Neural cell (in vitro differentiated cells): Measurements from ENCODE around the gene TSFM. TPM values are rescaled to one million over a fixed set of nuclear protein-coding genes. Genes with fewer than 3 reads are reported as not detected.

Experiments used
- H2AFZ ChIP-seq: fragments of 200-600, 300-800 bp; sonication (generic), shearing (Covaris generic); 2 replicates; pipeline ENCODE4 v1.6.0; 2014; ENCODE audit warnings: low read depth, mild to moderate bottlenecking, antibody characterized with exemption, low read length, moderate library complexity
- H3F3A ChIP-seq: fragments of 200-600 bp; shearing (Covaris generic); 2 replicates; pipeline ENCODE4 v1.6.1; 2016; ENCODE audit warnings: mild to moderate bottlenecking, moderate library complexity, mixed read lengths, antibody characterized with exemption, low read length; ENCODE audit not compliant: insufficient read depth, poor library complexity, severe bottlenecking
- H3K27ac ChIP-seq: fragments of 200-600, 300-800 bp; sonication (generic), shearing (Covaris generic); 2 replicates; pipeline ENCODE4 v1.5.1; 2014; ENCODE audit warnings: mild to moderate bottlenecking, low read length, moderate library complexity
- H3K27me3 ChIP-seq: fragments of 300-800, 200-600 bp; sonication (generic), shearing (Covaris generic); 2 replicates; pipeline ENCODE4 v1.6.0; 2014; ENCODE audit warnings: mild to moderate bottlenecking, low read depth, low read length, moderate library complexity; ENCODE audit not compliant: insufficient read depth
- H3K36me3 ChIP-seq: fragments of 300-800, 200-600 bp; sonication (generic), shearing (Covaris generic); 2 replicates; pipeline ENCODE4 v1.5.1; 2014; ENCODE audit warnings: mild to moderate bottlenecking, antibody characterized with exemption, low read length, moderate library complexity; ENCODE audit not compliant: insufficient read depth
- H3K4me2 ChIP-seq: fragments of 300-800, 200-600 bp; sonication (generic), shearing (Covaris generic); 2 replicates; pipeline ENCODE4 v1.6.0; 2014; ENCODE audit warnings: mild to moderate bottlenecking, low read length
- H3K4me3 ChIP-seq: fragments of 300-800, 200-600 bp; sonication (generic), shearing (Covaris generic); 2 replicates; pipeline ENCODE4 v1.5.1; 2014; ENCODE audit warnings: mild to moderate bottlenecking, low read length, moderate library complexity
- H3K79me2 ChIP-seq: fragments of 200-600 bp; shearing (Covaris generic); replicated peaks from 2 replicates; pipeline ENCODE4 v1.6.0; 2014; ENCODE audit warnings: mild to moderate bottlenecking, low read length, moderate library complexity; ENCODE audit not compliant: insufficient read depth
- H3K9ac ChIP-seq: fragments of 300-800, 200-600 bp; sonication (generic), shearing (Covaris generic); 2 replicates; pipeline ENCODE4 v1.6.1; 2016; ENCODE audit warnings: mild to moderate bottlenecking, low read length, mixed read lengths
- H3K9me2 ChIP-seq: fragments of 200-600 bp; shearing (Covaris generic); 2 replicates; pipeline ENCODE4 v1.6.1; 2016; ENCODE audit warnings: mild to moderate bottlenecking, low read length, mixed read lengths; ENCODE audit not compliant: insufficient read depth
- H3K9me3 ChIP-seq: fragments of 200-600, 300-800 bp; sonication (generic), shearing (Covaris generic); 2 replicates; pipeline ENCODE4 v1.6.1; 2016; ENCODE audit warnings: mild to moderate bottlenecking, mixed run types, low read length, moderate library complexity, mixed read lengths
- H4K20me1 ChIP-seq: fragments of 200-600 bp; shearing (Covaris generic); 2 replicates; pipeline ENCODE4 v1.6.1; 2016; ENCODE audit warnings: mild to moderate bottlenecking, mixed run types; ENCODE audit not compliant: insufficient read depth
- EP300 ChIP-seq: fragments of 450-650 bp; conservative IDR thresholded peaks from 2 replicates; pipeline ENCODE4 v1.6.1; 2014; ENCODE audit warnings: antibody characterized with exemption, mild to moderate bottlenecking, moderate library complexity; ENCODE audit not compliant: poor library complexity, severe bottlenecking
- EZH2 ChIP-seq: fragments of 200-600, 300-800 bp; shearing (Covaris generic), sonication (generic); IDR thresholded peaks from 2 replicates; pipeline ENCODE4 v1.6.1; 2014; ENCODE audit warnings: antibody characterized with exemption, low read length, borderline replicate concordance, mild to moderate bottlenecking; ENCODE audit not compliant: insufficient read depth, poor library complexity, severe bottlenecking
- MXI1 ChIP-seq: fragments of 450-650 bp; conservative IDR thresholded peaks from 2 replicates; pipeline ENCODE4 v1.6.1; 2014; ENCODE audit warnings: antibody characterized with exemption, mild to moderate bottlenecking; ENCODE audit not compliant: poor library complexity, severe bottlenecking
- POLR2AphosphoS5 ChIP-seq: IDR thresholded peaks from 2 replicates; pipeline ENCODE4 v1.6.1; 2012
- RAD21 ChIP-seq: fragments of 450-650 bp; conservative IDR thresholded peaks from 2 replicates; pipeline ENCODE4 v1.6.1; 2014; ENCODE audit warnings: antibody characterized with exemption, mild to moderate bottlenecking, moderate library complexity
- REST ChIP-seq: IDR thresholded peaks from 2 replicates; pipeline ENCODE4 v1.6.1; 2012; ENCODE audit warnings: borderline replicate concordance
- SMC3 ChIP-seq: fragments of 450-650 bp; conservative IDR thresholded peaks from 2 replicates; pipeline ENCODE4 v1.6.1; 2014; ENCODE audit warnings: antibody characterized with exemption, mild to moderate bottlenecking, moderate library complexity; ENCODE audit not compliant: poor library complexity
- TAF1 ChIP-seq: IDR thresholded peaks from 2 replicates; pipeline ENCODE4 v1.6.1; 2012; ENCODE audit warnings: low read depth
- polyA plus RNA-seq: library from polyadenylated mRNA; depleted of rRNA; stranded (reverse); fragments of >200 nt; gene quantifications from 2 replicates; pipeline ENCODE4 v1.2.3, GENCODE V29; 2014
- TF ChIP-seq, protein P1 (sequence below): fragments of 450-650 bp; IDR thresholded peaks from 2 replicates; pipeline ENCODE4 v1.5.1; 2014; ENCODE audit warnings: antibody characterized with exemption, mild to moderate bottlenecking, moderate library complexity; ENCODE audit not compliant: poor library complexity, severe bottlenecking

Gene TSFM
- polyA plus RNA-seq, 1 donor from 2014 or later: 37.8 TPM

GRCh38 chr12:57836442-57837375 is 54.1 kb downstream of the TSFM start:
- Histone ChIP-seq H4K20me1 (peaks cover 15% of the 10 kb centered on the region), H3K27ac (no peak overlapping the region), H3K79me2 (peaks cover 85% of the 10 kb centered on the region), H3K27me3 (no peaks in the 10 kb centered on the region), H3K4me3 (no peak overlapping the region), H3K9me3 (no peaks in the 10 kb centered on the region), H3F3A (no peaks in the 10 kb centered on the region), H2AFZ (no peak overlapping the region), H3K9me2 (no peaks in the 10 kb centered on the region), H3K36me3 (no peaks in the 10 kb centered on the region), H3K9ac (no peak overlapping the region), H3K4me2 (no peak overlapping the region)
- TF ChIP-seq EZH2 (no peak), TAF1 (no peak), SMC3 (no peak), REST (no peak), MXI1 (no peak), RAD21 (no peak), EP300 (no peak), POLR2AphosphoS5 (no peak)
- TF ChIP-seq, protein P1, sequence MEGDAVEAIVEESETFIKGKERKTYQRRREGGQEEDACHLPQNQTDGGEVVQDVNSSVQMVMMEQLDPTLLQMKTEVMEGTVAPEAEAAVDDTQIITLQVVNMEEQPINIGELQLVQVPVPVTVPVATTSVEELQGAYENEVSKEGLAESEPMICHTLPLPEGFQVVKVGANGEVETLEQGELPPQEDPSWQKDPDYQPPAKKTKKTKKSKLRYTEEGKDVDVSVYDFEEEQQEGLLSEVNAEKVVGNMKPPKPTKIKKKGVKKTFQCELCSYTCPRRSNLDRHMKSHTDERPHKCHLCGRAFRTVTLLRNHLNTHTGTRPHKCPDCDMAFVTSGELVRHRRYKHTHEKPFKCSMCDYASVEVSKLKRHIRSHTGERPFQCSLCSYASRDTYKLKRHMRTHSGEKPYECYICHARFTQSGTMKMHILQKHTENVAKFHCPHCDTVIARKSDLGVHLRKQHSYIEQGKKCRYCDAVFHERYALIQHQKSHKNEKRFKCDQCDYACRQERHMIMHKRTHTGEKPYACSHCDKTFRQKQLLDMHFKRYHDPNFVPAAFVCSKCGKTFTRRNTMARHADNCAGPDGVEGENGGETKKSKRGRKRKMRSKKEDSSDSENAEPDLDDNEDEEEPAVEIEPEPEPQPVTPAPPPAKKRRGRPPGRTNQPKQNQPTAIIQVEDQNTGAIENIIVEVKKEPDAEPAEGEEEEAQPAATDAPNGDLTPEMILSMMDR: no peak

DNA sequence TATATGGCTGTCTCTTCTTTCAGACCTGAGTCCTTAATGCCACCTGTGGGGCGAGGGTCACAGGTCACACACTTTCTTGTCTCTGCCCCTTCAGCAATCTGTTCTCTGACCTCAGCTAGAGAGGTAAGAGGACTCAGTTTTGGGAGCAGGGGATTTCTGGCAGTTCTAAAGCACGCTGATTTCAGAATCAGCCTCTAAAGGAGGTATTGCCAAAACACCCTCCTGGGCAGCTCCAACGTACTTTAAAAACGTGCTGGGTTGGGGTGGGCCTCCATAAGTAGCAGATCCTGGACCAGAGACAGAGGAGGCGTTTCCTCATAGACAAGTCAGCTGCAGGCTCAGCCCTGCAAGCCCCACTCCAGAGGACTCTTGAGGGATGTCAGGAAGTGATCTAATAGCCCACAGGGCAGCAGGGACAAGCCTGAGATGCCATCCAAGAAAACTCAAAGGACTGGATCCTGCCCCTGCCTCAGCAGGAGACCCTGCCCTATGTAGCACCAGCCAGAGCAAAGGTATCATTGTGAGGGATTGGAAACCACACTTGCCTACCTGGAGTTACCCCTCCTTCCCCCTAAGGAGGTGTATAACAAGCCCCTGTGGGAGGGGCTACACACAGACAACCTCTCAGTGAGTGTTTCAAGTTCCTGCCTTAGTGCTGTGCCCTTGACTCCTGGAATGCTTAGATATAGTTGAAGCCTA is 55.4 kb downstream of the TSFM start:
- Histone ChIP-seq H3K79me2 (peaks cover 92% of the 10 kb centered on the region), H3K27ac (no peak overlapping the region), H4K20me1 (peaks cover 15% of the 10 kb centered on the region), H3F3A (no peaks in the 10 kb centered on the region), H3K36me3 (no peaks in the 10 kb centered on the region), H3K4me3 (no peak overlapping the region), H3K9me2 (no peaks in the 10 kb centered on the region), H3K9me3 (no peaks in the 10 kb centered on the region), H3K4me2 (no peak overlapping the region), H3K27me3 (no peaks in the 10 kb centered on the region), H3K9ac (no peak overlapping the region), H2AFZ (no peak overlapping the region)
- TF ChIP-seq EP300: no peak
- no peak for TF ChIP-seq EZH2
- TF ChIP-seq SMC3: no peak
- no peak for TF ChIP-seq TAF1
- TF ChIP-seq POLR2AphosphoS5: no peak
- TF ChIP-seq, protein P1: no peak
- TF ChIP-seq REST: no peak
- TF ChIP-seq RAD21: no peak
- TF ChIP-seq MXI1: no peak
